Erythroblast (primary cell): ENCODE measurements around the gene JAKMIP3.

Experiments used
- GATA1 ChIP-seq: IDR thresholded peaks from 2 replicates; pipeline ENCODE4 v1.6.1; 2011; ENCODE audit warnings: low read depth, mild to moderate bottlenecking, control low read depth, low read length, moderate library complexity
- POLR2A ChIP-seq: IDR thresholded peaks from 2 replicates; pipeline ENCODE4 v1.6.1; 2011; ENCODE audit warnings: mild to moderate bottlenecking, low read length

GRCh38 chr10:132039371-132039770 lies 26.4 kb upstream of the JAKMIP3 start:
- TF ChIP-seq POLR2A (no peak), GATA1 (no peak)
